Measurements from ENCODE around the gene THADA. TPM values are rescaled to one million over a fixed set of nuclear protein-coding genes. Genes with fewer than 3 reads are reported as not detected.

Gene THADA
- total and polyA plus RNA-seq, 8 donors: 32.9 to 42.7 (median 37.2) TPM

- no peaks in the 10 kb centered on the region for H3K9me3 ChIP-seq
- no peak for TF ChIP-seq CTCF (IDR thresholded peaks at IDR 0.05)
- no peaks in the 10 kb centered on the region for H3K27me3 ChIP-seq
- H3K36me3 ChIP-seq: no peaks in the 10 kb centered on the region
- peaks cover 4 to 20% of the 10 kb centered on the region in 2 donors for H3K4me1 ChIP-seq
- DNase-seq (no peak), ATAC-seq (no peak)
- intact Hi-C loops (cut with DNase I): no loop called here
- H3K27ac ChIP-seq: no peak overlapping the region
- H3K4me3 ChIP-seq: no peak overlapping the region
These were observed 126.7 kb downstream of the THADA start for GRCh38 chr2:43469094-43469493.

DNA sequence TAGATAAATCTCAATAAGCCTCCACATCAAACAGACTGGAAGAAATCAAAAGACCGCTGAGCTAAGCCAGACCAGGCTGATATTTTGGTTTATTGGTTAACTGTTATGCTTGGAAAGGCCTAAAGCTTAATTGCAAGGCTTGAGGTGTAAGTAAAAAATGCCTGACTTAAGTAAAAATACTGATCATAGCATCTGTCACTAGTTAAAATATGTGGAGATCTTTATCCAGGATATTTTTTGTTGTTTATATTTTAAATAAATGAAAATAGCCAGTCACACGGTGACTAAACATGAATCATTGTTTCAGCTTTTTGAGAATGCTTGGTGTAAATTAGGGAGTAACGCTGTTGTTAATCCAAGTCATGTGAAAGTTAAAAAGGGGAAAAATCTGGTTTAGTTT lies 127.9 kb downstream of the THADA start:
- peaks cover 11 to 23% of the 10 kb centered on the region in 2 donors for H3K4me1 ChIP-seq
- no peak for TF ChIP-seq CTCF (IDR thresholded peaks at IDR 0.05)
- H3K36me3 ChIP-seq: no peaks in the 10 kb centered on the region
- no peaks in the 10 kb centered on the region for H3K27me3 ChIP-seq
- H3K27ac ChIP-seq: peak overlapping the region in 1 of 2 donors; percentile 15
- ATAC-seq: no peak
- DNase-seq: no peak
- no peaks in the 10 kb centered on the region for H3K9me3 ChIP-seq
- no peak overlapping the region for H3K4me3 ChIP-seq
- intact Hi-C loops (cut with DNase I): no loop called here

DNA sequence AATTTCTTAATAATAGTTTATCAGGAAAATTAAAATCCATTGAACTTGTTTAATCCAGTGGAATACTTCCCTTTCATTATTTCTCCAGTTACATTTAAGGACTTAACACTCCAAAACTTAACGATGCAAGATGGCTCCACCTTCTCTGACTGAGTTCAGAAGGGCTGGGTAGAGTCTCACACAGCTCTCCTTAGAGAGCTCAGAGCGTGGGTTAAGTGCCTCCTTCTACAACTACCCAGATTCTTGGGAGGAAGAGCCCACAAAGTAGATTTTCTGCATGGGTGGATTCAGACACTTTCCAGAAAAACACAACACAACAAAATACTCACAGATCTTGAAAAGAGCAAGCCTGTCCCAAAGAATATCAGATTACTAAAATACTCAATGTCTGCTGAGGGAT lies 130.6 kb downstream of the THADA start:
- Histone ChIP-seq H3K4me1 (peaks cover 26 to 42% of the 10 kb centered on the region in 2 donors), H3K27me3 (no peaks in the 10 kb centered on the region), H3K36me3 (no peaks in the 10 kb centered on the region), H3K27ac (peak overlapping the region in 1 of 2 donors; percentile 51), H3K9me3 (no peaks in the 10 kb centered on the region), H3K4me3 (no peak overlapping the region)
- intact Hi-C loops (cut with DNase I): no loop called here
- DNase-seq: no peak
- ATAC-seq: no peak
- no peak for TF ChIP-seq CTCF (IDR thresholded peaks at IDR 0.05)

- H3K27ac ChIP-seq: peak overlapping the region in 1 of 2 donors; percentile 51
- peak; percentile 55 for ATAC-seq
- intact Hi-C loops (cut with DNase I): no loop called here
- H3K27me3 ChIP-seq: no peaks in the 10 kb centered on the region
- no peak overlapping the region for H3K4me3 ChIP-seq
- no peaks in the 10 kb centered on the region for H3K36me3 ChIP-seq
- no peaks in the 10 kb centered on the region for H3K9me3 ChIP-seq
- no peak for TF ChIP-seq CTCF (IDR thresholded peaks at IDR 0.05)
- peaks cover 27 to 42% of the 10 kb centered on the region in 2 donors for H3K4me1 ChIP-seq
- peak in 1 of 4 donors; percentile 44 for DNase-seq
These were observed 131.2 kb downstream of the THADA start for GRCh38 chr2:43464590-43464989.

DNA sequence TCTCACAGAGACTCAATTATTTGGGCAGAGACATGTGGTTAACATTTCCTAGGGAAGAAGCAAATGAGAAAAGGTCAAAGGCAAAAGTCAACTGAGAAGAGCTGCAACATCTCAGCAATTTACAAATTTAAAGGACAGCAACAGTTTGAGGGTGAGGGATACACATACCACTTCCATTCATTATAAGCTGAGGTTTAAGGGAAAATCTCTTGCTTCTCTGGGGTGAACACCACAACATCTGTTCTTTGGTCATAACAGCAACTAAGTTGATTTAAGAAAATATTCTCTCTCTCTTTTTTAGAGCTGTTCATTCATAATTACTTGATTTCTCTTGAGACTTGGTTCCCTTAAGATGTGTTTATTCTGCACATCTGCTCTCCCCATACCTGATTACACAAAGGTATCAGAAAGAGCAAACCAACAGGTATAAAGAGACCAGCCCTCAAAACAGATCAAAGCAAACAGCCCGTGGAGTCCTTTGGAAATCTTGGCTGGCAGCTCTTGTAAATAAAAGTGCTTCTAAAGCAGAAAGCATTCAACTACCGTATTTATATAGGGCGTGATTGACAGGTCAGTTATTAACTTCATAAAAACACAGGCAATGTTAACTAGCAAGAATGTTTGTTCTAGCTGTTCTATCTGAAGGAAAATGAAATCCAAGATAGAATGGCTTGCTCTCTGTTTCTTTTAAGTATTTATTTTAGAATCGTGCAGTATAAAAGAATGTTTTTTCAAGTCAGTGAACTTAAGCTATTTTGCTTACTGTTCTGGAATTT lies 132.8 kb downstream of the THADA start:
- ATAC-seq (peak; percentile 80), DNase-seq (peak in 1 of 4 donors; percentile 43)
- H3K36me3 ChIP-seq: no peaks in the 10 kb centered on the region
- H3K27ac ChIP-seq: peak overlapping the region; percentile 15 to 51
- H3K4me3 ChIP-seq: no peak overlapping the region
- peaks cover 32 to 44% of the 10 kb centered on the region in 2 donors for H3K4me1 ChIP-seq
- intact Hi-C loops (cut with DNase I): no loop called here
- no peak for TF ChIP-seq CTCF (IDR thresholded peaks at IDR 0.05)
- no peaks in the 10 kb centered on the region for H3K27me3 ChIP-seq
- no peaks in the 10 kb centered on the region for H3K9me3 ChIP-seq
